HL-60 (cell line): ENCODE results near the gene PNMA8C.
"Not testable (repeated sequence)": the region's sequence is repeated elsewhere in the genome, so short reads cannot be mapped to it uniquely, and the experiment has no call there.

Experiments
- GABPA ChIP-seq: IDR thresholded peaks from 2 replicates; pipeline ENCODE4 v1.6.1; 2012; ENCODE audit warnings: low read depth
- POLR2AphosphoS5 ChIP-seq: IDR thresholded peaks from 2 replicates; pipeline ENCODE4 v1.6.1; 2012; ENCODE audit warnings: low read depth
- SPI1 ChIP-seq: IDR thresholded peaks from 2 replicates; pipeline ENCODE4 v1.6.1; 2012; ENCODE audit warnings: low read depth, mild to moderate bottlenecking, borderline replicate concordance
- TF ChIP-seq, protein P1 (sequence below): IDR thresholded peaks from one replicate; pipeline ENCODE4 v1.5.1; 2011; ENCODE audit warnings: low read length, control low read depth, inconsistent platforms; ENCODE audit not compliant: insufficient read depth
- TF ChIP-seq, protein P2 (sequence below): IDR thresholded peaks from 2 replicates; pipeline ENCODE4 v1.6.1; 2012; ENCODE audit warnings: low read depth; ENCODE audit not compliant: insufficient replicate concordance

DNA sequence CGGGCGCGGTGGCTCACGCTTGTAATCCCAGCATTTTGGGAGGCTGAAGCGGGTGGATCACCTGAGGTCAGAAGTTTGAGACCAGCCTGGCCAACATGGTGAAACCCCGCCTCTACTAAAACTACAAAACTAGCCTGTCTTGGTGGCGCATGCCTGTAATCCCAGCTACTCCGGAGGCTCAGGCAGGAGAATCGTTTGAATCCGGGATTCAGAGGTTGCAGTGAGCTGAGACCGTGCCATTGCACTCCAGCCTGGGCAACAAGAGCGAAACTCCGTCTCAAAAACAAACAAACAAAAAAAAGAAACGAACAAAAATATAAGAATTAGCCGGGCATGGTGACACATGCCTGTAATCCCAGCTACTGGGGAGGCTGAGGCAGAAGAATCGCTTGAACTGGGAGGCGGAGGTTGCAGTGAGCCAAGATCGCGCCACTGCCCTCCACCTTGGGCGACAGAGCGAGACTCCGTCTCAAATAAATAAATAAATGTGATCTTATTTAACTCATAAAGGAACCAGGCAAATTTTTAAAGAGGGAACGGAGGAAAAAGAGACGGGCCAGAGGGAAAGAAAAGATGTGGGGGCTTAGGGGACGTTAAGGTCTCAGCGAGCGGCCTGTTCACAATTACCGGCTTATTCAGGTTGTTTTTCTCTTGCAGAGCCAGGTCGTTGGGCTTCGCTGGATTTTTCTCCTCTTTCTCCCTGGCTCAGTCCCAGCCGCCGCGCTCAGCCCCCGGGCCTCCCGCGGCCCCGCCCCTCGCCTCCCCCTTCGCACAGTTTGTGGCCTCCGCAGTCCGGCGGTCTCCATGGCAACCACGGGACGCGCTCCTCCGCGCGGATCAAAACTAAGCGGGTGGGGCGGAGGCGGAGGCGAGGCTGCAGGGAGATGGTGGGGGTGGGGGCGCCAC is 12.7 kb downstream of the PNMA8C start:
- TF ChIP-seq, protein P1, sequence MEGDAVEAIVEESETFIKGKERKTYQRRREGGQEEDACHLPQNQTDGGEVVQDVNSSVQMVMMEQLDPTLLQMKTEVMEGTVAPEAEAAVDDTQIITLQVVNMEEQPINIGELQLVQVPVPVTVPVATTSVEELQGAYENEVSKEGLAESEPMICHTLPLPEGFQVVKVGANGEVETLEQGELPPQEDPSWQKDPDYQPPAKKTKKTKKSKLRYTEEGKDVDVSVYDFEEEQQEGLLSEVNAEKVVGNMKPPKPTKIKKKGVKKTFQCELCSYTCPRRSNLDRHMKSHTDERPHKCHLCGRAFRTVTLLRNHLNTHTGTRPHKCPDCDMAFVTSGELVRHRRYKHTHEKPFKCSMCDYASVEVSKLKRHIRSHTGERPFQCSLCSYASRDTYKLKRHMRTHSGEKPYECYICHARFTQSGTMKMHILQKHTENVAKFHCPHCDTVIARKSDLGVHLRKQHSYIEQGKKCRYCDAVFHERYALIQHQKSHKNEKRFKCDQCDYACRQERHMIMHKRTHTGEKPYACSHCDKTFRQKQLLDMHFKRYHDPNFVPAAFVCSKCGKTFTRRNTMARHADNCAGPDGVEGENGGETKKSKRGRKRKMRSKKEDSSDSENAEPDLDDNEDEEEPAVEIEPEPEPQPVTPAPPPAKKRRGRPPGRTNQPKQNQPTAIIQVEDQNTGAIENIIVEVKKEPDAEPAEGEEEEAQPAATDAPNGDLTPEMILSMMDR = not testable (repeated sequence)
- not testable (repeated sequence) for TF ChIP-seq POLR2AphosphoS5, SPI1, GABPA
- TF ChIP-seq, protein P2, sequence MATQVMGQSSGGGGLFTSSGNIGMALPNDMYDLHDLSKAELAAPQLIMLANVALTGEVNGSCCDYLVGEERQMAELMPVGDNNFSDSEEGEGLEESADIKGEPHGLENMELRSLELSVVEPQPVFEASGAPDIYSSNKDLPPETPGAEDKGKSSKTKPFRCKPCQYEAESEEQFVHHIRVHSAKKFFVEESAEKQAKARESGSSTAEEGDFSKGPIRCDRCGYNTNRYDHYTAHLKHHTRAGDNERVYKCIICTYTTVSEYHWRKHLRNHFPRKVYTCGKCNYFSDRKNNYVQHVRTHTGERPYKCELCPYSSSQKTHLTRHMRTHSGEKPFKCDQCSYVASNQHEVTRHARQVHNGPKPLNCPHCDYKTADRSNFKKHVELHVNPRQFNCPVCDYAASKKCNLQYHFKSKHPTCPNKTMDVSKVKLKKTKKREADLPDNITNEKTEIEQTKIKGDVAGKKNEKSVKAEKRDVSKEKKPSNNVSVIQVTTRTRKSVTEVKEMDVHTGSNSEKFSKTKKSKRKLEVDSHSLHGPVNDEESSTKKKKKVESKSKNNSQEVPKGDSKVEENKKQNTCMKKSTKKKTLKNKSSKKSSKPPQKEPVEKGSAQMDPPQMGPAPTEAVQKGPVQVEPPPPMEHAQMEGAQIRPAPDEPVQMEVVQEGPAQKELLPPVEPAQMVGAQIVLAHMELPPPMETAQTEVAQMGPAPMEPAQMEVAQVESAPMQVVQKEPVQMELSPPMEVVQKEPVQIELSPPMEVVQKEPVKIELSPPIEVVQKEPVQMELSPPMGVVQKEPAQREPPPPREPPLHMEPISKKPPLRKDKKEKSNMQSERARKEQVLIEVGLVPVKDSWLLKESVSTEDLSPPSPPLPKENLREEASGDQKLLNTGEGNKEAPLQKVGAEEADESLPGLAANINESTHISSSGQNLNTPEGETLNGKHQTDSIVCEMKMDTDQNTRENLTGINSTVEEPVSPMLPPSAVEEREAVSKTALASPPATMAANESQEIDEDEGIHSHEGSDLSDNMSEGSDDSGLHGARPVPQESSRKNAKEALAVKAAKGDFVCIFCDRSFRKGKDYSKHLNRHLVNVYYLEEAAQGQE = not testable (repeated sequence)
